Measurements from ENCODE around the gene ADGRL1. TPM values are rescaled to one million over a fixed set of nuclear protein-coding genes. Genes with fewer than 3 reads are reported as not detected.

Gene ADGRL1
- total RNA-seq, 1 experiment from 2014 or later, result 117 TPM

- H3K27ac ChIP-seq (ENCODE audit: insufficient read length, low read depth, low read length), result no peak overlapping the region
- TF ChIP-seq, protein P1, sequence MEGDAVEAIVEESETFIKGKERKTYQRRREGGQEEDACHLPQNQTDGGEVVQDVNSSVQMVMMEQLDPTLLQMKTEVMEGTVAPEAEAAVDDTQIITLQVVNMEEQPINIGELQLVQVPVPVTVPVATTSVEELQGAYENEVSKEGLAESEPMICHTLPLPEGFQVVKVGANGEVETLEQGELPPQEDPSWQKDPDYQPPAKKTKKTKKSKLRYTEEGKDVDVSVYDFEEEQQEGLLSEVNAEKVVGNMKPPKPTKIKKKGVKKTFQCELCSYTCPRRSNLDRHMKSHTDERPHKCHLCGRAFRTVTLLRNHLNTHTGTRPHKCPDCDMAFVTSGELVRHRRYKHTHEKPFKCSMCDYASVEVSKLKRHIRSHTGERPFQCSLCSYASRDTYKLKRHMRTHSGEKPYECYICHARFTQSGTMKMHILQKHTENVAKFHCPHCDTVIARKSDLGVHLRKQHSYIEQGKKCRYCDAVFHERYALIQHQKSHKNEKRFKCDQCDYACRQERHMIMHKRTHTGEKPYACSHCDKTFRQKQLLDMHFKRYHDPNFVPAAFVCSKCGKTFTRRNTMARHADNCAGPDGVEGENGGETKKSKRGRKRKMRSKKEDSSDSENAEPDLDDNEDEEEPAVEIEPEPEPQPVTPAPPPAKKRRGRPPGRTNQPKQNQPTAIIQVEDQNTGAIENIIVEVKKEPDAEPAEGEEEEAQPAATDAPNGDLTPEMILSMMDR (conservative IDR thresholded peaks at IDR 0.05), result no peak
- H2BK12ac ChIP-seq (ENCODE audit: insufficient read length, low read depth, low read length), result no peak overlapping the region
- Mint-ChIP-seq H3K27ac (peak overlapping the region in 1 of 3 experiments; percentile 28; a peak in 1 of 7 replicates), H3K27me3 (ENCODE audit: low read depth) (no peaks in the 10 kb centered on the region), H3K9me3 (no peaks in the 10 kb centered on the region), H3K4me3 (0 out of 5 replicates have a peak overlapping the region, but pooled peaks of 1 of the 2 experiments have one; percentile 10), H3K4me1 (peaks cover 9 to 10% of the 10 kb centered on the region in 2 experiments), H3K36me3 (ENCODE audit: insufficient read depth in 1 of 3, low read depth in 3 of 3) (peaks cover 29 to 59% (median 52%) of the 10 kb centered on the region in 3 experiments; a peak in 6 of 7 replicates)
- H4K20me1 ChIP-seq (ENCODE audit: control insufficient read depth, insufficient read depth, insufficient read length), result no peaks in the 10 kb centered on the region
- no peak overlapping the region for H2BK20ac ChIP-seq (ENCODE audit: low read depth, low read length, poor library complexity, severe bottlenecking)
- no peak overlapping the region for H2BK15ac ChIP-seq (ENCODE audit: low read depth, low read length)
- no peaks in the 10 kb centered on the region for H3K79me1 ChIP-seq (ENCODE audit: insufficient read depth, low read depth, low read length, poor library complexity, severe bottlenecking)
- H3K23me2 ChIP-seq (ENCODE audit: insufficient read length, low read depth, low read length, poor library complexity, severe bottlenecking), result peaks cover 8% of the 10 kb centered on the region
- no peaks in the 10 kb centered on the region for H3K27me3 ChIP-seq (ENCODE audit: insufficient read depth, low read length)
- no peak overlapping the region for H2AK5ac ChIP-seq (ENCODE audit: insufficient read length, low read length)
- H3K4me1 ChIP-seq (ENCODE audit: insufficient read depth, low read length), result no peaks in the 10 kb centered on the region
- H3K79me2 ChIP-seq (ENCODE audit: insufficient read depth, low read length), result no peaks in the 10 kb centered on the region
- no peaks in the 10 kb centered on the region for H3K9me3 ChIP-seq (ENCODE audit: control insufficient read depth, low read depth, low read length)
- no peak overlapping the region for H4K8ac ChIP-seq (replicated peaks; ENCODE audit: insufficient read length, low read depth, low read length)
- H3K14ac ChIP-seq (ENCODE audit: insufficient read depth, low read length), result no peak overlapping the region
- no peak overlapping the region for H3K4me2 ChIP-seq (ENCODE audit: insufficient read depth, insufficient read length, low read length)
- no peak overlapping the region for H4K5ac ChIP-seq (ENCODE audit: insufficient read length, low read depth, low read length)
- H3K4ac ChIP-seq (ENCODE audit: low read depth, low read length), result no peak overlapping the region
- WGBS (ENCODE audit: extremely low coverage, insufficient read length, low lambda C conversion rate), result no CpG with 5 or more reads among the region's 6 CpGs
- H2AFZ ChIP-seq (ENCODE audit: low read length), result no peak overlapping the region
- H3K56ac ChIP-seq (ENCODE audit: insufficient read length, low read depth, low read length), result no peak overlapping the region
- no peak overlapping the region for H3T11ph ChIP-seq (ENCODE audit: low read length)
- no peak overlapping the region for H3K9ac ChIP-seq (ENCODE audit: extremely low read depth, insufficient read length, low read length)
- no peak overlapping the region for H3K18ac ChIP-seq (ENCODE audit: insufficient read length, low read depth, low read length)
- no peak overlapping the region for H3K23ac ChIP-seq (ENCODE audit: insufficient read length, low read depth, low read length)
- H2BK5ac ChIP-seq (ENCODE audit: insufficient read length, low read length), result no peak overlapping the region
- DNase-seq, result no peak
- no peak overlapping the region for H4K91ac ChIP-seq (ENCODE audit: insufficient read length, low read depth, low read length)
- H2BK120ac ChIP-seq (ENCODE audit: low read depth, low read length, poor library complexity, severe bottlenecking), result no peak overlapping the region
These were observed 83.0 kb downstream of the ADGRL1 start for GRCh38 chr19:14122924-14123323.

All from H9 (cell line).